GM19328 (cell line): ENCODE results near the gene IL20.

Experiments used
- ATAC-seq: cut with Tn5 transposase; IDR thresholded peaks from one replicate; pipeline ENCODE4 v1.9.1; 2021; ENCODE audit warnings: mild to moderate bottlenecking, moderate library complexity; ENCODE audit not compliant: unreplicated experiment

Gene IL20, protein sequence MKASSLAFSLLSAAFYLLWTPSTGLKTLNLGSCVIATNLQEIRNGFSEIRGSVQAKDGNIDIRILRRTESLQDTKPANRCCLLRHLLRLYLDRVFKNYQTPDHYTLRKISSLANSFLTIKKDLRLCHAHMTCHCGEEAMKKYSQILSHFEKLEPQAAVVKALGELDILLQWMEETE

DNA sequence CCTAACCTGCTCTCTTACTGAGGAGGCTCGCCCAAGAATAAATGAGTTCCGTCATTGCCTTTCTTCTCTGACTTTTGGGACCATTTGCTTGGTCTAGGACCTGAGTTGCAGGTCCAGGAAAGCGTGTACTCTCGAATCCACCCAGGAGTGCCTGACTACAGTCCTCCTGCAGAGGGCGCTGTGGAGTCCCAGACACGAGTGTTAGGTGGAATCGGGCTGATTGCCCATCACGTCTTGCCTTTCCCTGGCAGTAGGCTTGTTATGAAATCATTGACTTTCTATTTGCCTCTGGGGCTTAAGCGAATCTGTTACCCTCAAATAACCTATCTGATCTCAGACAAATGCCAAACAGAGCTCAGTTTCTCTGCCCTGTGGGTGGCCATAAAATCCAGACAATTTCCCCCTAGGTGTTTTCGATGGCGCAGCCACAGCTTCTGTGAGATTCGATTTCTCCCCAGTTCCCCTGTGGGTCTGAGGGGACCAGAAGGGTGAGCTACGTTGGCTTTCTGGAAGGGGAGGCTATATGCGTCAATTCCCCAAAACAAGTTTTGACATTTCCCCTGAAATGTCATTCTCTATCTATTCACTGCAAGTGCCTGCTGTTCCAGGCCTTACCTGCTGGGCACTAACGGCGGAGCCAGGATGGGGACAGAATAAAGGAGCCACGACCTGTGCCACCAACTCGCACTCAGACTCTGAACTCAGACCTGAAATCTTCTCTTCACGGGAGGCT, at the start of gene IL20:
Gene IL20, plus strand, starts transcription at position 685 of the 733 bp plus-strand sequence. CDS start 230 bp downstream, outside the sequence.
- ATAC-seq: no peak

DNA sequence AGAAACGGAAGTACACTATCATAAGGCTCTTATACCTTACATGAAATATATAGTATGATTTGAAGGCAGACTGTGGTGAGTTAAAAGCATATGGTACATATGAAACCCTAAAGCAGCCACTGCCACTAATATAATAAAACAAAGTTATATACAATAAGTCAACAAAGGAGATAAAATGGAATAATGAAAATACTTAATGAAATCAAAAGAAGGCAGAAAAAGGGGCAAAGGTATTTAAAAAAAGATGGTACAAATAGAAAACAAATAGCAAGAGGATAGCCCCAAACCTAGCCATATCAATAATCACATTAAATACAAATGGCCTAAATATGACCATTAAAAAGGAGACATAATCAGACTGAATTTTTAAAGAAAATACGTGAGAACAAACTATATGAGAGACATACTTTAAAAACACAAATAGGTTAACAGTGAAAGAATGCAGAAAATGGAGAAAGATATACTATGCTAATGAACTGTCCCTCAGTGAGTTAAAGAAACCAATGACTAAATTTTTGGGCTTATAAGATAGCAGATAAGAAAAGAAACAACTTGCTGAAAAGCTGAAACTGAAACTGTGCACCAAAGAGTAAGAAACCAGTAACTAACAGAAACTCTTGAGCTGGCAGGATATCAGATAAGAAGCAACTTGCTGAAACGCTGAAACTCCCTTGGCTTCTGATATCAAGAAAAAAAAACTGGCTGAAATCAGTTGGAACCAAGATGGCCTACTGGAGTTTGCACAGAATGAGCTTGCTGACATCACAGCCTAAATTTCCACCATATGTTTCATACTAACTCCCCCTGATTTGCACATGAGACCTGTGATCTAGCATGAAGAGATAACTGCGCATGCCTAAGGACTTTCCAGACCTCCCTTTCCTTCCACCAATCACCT, 48.8 kb upstream of the IL20 start:
- no peak for ATAC-seq

DNA sequence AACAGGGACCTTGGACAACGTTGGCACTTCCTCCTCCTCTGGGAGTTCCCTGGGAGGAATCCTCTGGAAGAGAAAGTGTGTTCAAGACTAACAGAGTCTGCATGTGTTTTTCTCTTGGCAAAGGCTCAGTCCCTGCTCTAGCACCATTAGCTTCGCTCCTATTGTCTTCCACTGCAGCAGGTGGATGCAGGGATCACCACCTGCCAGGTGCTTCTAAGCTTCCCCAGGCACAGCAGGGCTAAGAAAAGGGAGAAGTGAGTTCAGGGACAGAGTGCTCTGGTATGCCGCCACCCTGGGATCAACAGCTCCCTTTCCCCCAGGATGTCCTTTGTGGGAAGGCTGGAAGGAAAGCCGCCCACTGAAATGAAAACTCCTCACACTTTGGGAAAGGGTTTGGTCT, 43.9 kb upstream of the IL20 start:
- ATAC-seq: no peak

GRCh38 chr1:206823727-206824126, 41.7 kb upstream of the IL20 start:
- ATAC-seq: no peak

- no peak for ATAC-seq
Measured at GRCh38 chr1:206824331-206824730, 41.1 kb upstream of the IL20 start.

GRCh38 chr1:206826394-206826793, 39.0 kb upstream of the IL20 start:
- no peak for ATAC-seq

GRCh38 chr1:206828061-206828460, 37.4 kb upstream of the IL20 start:
- no peak for ATAC-seq

DNA sequence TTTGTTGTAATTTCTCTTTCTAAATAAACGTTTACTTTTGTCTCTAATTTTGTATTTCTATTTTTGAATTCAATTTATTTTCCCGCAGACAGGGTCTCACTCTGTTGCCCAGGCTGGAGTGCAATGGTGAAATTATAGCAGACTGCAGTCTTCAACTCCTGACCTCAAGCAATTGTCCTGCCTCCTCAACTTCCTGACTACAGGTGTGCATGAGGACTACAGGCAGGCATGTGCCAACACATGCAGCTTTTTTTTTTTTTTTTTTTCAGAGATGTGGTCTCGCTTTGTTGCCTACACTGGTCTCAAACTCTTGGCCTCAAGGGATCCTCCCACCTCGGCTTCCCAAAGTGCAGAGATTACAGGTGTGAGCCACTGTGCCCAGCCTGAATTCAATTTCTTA, 36.7 kb upstream of the IL20 start:
- no peak for ATAC-seq

DNA sequence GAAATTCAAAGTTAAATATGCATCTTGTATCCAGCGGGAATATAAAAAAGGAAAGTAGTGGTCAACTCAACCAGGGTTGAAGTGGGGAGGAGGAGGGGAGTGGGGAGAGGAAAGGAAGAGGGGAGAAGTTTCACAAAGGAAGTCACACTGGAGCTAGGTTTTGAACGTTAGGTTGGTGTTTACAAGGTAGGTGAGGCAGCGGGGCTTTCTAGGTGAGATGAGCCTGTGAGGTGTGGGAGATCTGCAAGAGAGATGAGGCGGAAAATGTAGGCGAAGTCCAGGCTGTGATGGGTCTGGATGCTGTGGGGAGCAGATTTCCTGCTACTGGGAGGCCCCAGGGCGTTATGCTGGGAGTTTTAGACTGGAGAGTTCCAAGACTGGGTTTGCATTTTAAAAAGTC, 36.1 kb upstream of the IL20 start:
- no peak for ATAC-seq

DNA sequence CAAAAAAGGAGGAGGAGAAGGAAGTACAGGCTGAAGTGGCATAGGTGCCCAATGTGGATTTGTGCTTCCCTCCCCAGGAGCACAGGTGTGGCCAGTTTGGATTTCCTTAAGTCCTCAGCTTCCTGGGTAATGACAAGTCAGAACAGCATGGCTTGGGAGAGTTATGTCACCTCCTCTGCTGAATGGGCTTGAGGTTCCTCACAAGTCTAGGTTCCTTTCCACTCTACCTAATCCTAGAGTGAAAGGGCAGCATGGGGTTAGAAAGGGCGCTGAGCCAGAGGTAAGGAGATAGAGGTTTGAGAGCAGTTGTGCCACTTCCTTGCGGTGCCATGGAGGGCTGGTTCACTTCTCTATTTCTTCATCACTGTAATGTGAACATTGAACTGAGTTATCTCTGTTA, 35.5 kb upstream of the IL20 start:
- ATAC-seq: no peak

GRCh38 chr1:206831650-206832049, 33.8 kb upstream of the IL20 start:
- ATAC-seq: no peak

DNA sequence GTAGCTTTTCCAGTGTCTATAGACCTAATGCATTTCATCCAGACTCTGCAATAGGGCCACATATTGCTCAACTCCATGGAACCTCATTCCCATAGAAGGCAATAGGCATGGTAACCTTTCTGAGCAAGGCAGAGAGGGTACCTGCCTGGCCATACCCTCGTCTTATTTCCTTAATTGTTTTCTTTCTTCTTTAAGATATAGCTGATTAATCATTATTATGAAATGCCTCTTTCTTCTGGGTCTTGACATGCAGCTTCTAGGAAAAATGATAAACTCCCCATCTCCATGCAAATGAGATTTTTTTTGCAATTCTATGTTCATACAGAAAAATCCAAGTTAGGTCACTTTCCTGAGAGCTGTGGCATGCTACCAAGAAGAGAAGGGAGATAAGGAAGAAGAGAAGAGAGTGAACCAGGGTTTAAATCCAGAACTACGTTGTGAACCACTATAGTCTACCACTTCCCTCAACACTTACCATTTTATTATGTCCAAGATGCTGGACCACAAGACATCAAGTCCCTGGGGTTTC, 33.0 kb upstream of the IL20 start:
- no peak for ATAC-seq

DNA sequence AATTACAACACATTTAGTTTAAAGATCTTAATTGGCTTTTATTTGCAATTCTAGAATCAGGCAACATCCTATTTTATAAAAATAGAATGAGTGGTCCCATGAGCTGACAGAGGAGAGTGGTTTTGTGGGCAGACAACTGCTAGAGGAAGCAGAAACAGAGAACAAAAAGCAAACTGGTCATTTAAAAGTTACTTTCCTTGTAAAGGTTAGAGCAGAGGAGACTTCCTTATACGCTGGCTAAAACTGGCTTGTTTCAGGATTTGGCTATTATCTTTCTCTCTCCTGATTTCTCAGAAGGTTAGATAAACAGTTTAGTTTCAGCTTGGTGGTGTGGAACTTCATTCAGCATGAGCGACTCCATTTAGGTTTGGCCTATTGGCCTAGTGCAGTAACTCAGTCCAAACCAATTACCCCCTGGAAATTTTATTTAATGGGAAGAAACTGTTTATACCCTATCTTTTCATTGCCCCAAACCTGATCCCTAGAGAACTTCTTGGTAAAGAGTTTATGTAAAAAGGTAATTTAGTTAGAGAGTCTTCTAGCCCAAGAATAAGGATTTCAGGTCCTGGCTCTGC, 32.2 kb upstream of the IL20 start:
- no peak for ATAC-seq

DNA sequence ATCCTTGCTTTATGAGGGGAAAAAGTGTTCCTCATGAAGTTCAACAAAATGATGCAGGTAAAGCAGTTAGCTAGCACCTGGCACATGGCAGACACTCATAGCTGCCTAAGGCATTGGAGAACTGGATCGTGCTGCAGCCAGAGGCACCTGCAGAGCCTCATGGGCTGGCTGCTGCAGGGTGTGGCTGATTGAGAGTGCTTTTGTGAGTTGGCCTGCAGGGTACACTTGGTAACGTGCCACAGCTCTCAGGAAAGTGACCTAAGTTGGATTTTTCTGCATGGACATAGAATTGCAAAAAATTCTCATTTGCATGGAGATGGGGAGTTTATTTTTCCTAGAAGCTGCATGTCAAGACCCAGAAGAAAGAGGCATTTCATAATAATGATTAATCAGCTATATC, 31.6 kb upstream of the IL20 start:
- ATAC-seq: no peak

GRCh38 chr1:206834217-206834616, 31.2 kb upstream of the IL20 start:
- ATAC-seq: no peak

DNA sequence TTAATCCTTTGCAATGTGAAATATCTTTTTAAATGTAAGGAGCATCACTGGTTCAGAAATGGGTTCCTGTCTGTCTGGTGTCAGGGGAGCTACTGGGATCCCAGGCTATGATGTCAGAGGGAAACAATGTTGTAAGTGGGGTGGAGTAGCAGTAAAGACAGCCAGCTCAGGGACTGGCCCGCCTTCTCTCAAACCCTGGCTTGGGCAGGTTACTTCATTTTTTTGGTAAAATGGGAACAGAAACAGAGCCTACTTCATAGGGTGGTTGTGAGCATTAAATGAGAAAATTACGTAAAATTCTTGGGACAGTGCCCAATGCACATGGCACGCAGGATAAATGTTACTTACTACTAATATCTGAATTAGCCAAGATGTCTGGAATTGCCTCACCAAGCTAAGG, 30.7 kb upstream of the IL20 start:
- ATAC-seq: no peak

DNA sequence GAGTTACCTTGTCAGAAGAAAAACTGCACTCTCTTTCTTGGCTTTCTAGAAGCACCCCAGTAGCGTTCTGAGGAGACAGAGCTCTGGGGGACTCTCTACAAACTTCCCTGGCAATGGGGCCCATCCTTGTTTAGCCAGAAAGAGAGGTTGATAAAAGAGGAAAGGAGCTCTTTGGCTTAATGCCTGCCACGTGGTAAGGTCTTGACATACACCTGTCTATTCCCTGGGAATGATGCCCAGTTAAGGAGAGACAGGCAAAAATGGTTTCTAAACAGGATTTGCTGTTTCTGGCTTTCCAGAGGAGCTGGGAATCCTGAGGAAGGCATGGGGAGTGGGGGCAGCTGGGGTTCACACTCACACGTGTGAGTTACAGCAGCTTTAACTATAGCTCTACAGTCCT, 30.2 kb upstream of the IL20 start:
- ATAC-seq: no peak

DNA sequence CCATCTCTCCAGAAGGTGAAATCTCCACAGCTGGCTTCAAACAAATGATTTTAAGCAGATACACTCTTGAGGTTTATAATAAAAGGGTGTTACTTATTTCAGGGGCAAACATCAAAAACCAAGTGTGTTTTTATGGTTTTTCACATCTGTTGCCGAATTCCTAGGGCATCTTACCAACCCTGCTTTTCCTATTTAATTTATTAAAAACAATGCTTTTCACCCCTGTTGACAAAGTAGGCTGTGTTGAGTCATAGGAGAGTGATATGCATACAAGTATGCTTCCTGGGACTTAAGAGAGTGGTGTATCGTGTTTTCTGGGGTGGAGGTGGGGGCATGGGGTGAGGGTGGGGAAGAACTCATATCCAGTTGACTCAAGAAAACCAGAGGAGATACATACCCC, 29.3 kb upstream of the IL20 start:
- ATAC-seq: no peak

- ATAC-seq: no peak
Measured at GRCh38 chr1:206839006-206839560, 26.3 kb upstream of the IL20 start.

GRCh38 chr1:206839857-206840256, 25.6 kb upstream of the IL20 start:
- ATAC-seq: no peak
